ELR (cell line): ENCODE data around the gene MAST4.

Experiments used
- DNase-seq: peaks from one replicate; pipeline ENCODE4 v3.0.0-alpha.2; 2015; ENCODE audit warnings: low read depth

Gene MAST4

GRCh38 chr5:66595756-66596635 is at the start of gene MAST4:
TSS of gene MAST4 (plus strand) at chr5:66596393. CDS start at chr5:66596656, 263 bp downstream.
- peak; percentile 80 for DNase-seq

GRCh38 chr5:66546541-66546940 is 49.7 kb upstream of the MAST4 start:
- DNase-seq: no peak

GRCh38 chr5:66551338-66551737 is 44.9 kb upstream of the MAST4 start:
- no peak for DNase-seq

DNA sequence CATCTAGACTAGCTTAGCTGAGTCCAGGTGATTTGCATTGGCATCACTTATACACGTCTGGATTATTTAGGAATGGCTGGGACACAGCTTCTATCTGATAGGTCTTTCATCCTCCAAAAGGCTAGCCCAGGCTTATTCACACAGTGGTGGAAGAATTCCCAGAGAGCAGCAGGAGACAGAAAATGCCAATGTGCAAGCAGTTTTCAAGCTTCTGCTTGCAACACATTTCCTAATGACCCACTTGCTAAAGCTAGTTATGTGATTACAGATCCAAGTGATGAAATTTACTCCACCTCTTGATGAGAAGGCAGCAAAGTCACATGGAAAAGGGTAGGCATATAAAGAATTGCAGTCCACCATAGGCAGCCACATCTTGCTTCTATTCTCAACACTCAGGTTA is 44.2 kb upstream of the MAST4 start:
- no peak for DNase-seq

DNA sequence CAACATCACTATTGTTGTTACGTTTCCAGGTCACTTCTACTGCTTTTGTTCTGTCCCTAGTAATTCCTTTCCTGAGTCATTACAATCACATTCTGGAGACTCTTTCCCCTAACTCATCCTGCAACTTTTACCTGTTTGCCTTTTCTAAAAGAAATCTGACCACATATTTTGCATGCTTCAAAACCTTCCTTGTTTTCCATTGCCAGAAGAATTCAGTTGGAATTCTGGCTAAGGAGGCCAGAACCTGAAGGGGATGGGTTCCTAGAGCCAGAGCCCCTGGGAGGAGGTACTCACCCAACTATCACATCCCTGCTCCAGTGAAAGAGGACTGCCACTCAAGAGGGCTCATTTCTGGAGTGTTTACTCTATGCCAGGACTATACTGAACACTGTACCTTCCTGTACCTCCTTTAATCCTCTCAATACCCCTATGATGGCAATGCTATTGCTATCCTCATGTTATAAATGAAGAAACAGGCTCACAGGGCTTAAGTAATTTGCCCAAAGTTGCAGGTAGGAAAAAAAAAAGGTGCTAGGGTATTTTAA is 42.8 kb upstream of the MAST4 start:
- DNase-seq: no peak

DNA sequence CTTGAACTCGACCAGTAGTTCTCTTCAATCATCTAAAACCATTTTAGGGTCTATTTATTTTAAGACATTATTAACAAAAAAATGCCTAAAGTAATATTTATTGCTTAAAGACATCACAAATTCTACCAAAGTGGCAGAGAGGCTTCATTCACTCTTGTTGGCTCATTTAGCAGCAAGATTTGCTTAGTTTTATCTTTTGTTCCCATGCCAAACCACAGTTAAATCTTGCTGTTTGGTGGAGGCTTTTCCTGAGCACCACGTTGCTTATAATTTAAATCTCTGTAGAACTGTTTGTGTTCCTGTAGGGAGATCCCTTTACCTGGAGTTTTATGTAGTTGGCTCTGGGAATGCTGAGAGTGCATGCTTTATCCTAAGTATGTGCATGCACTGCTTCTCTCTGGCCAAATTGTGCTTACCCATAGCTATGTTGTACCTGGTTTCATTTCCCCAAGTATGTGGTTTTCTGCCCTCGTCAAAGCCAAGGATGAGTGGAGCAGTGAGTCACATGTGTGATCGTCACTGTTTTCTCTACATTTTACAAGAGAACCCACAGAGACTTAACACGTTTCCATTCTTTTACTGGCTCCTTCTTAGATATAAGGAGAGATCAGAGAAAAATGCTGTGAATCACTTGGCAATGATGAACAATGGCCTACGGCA is 42.1 kb upstream of the MAST4 start:
- DNase-seq: peak; percentile 78

DNA sequence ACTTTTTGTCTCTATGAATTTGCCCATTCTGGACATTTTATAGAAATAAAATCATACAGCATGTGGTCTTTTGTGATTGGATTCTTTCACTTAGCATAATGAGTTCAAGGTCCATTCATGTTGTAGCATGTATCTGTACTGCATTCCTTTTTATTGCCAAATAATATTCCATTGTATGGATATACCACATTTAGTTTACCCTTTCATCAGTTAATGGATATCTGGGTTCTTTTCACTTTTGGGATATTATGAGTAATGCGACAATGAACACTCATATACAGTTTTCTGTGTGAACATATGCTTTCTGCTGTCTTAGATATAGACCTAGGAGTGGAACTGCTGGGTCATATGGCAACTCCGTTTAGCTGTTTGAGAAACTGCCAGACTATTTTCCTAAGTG is 41.3 kb upstream of the MAST4 start:
- no peak for DNase-seq

GRCh38 chr5:66558560-66558959 is 37.6 kb upstream of the MAST4 start:
- DNase-seq: no peak

DNA sequence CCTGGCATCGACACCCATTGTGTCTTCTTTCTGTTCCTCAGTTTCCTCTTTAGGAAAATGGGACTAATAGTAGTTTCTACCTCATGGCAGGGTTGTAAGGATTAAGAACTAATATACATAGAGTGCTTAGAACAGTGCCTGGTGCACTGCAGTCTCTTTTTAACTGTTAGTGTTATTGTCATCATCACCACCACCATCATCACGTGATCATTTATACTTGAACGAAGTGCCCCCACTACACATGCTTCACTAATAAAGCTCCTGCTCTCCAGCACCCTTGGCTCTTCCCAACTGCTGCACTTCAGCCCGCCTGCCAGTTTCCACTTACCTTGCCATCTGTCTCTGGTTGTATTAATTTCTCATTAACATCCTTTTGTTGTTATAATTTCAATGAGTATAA is 35.8 kb upstream of the MAST4 start:
- no peak for DNase-seq

DNA sequence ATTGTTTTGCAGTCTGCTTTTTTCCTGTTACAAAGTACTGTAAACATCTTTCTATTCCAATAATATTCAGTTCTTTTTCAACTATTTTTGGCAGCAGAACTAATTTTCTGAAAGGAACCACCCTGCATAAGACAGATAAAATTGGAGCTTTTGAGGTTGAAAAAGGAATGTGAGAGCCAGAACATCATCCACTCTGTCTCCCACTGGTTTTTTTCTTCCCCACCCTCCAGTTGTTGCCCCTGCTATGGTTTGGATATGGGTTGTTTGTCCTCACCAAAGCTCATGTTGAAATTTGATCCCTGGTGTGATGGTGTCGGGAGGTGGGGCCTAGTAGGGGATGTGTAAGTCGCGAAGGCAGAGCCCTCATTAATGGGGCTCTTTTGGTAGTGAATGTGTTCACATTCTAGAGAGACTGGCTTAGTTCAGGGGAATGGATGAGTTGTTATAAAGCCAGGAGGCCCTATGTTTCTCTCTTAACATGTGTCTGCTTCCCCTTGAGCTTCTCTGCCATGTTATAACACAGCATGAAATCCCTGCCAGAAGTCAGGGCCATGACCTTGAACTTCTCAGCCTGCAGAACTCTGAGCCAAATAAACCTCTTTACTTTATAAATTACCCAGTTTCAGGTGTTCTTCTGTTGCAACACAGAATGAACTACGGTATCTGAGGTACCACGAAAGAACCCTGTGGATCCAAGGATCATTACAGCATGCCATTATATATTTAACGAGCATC is 34.8 kb upstream of the MAST4 start:
- DNase-seq: no peak

GRCh38 chr5:66565878-66566277 is 30.3 kb upstream of the MAST4 start:
- DNase-seq: peak; percentile 12

GRCh38 chr5:66567474-66567873 is 28.7 kb upstream of the MAST4 start:
- DNase-seq: no peak

DNA sequence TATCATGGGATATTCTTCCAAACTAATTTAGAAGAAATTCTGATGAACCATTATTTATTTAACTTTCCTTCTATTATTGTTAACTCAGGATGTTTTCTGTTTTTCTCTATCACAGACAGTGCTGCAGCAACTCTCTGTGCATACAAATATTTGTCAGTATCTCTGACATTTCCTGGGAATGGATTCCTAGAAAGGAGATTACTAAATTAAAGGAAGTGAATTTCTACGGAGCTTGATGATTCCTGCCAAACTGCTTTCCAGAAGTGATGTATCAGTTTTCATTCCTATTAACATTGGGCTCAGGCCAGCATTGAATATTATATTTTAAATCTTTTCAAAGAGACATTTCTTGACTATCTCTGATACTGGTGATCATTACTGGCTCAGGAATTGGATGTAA is 26.0 kb upstream of the MAST4 start:
- no peak for DNase-seq

GRCh38 chr5:66573733-66574132 is 22.5 kb upstream of the MAST4 start:
- DNase-seq: no peak

DNA sequence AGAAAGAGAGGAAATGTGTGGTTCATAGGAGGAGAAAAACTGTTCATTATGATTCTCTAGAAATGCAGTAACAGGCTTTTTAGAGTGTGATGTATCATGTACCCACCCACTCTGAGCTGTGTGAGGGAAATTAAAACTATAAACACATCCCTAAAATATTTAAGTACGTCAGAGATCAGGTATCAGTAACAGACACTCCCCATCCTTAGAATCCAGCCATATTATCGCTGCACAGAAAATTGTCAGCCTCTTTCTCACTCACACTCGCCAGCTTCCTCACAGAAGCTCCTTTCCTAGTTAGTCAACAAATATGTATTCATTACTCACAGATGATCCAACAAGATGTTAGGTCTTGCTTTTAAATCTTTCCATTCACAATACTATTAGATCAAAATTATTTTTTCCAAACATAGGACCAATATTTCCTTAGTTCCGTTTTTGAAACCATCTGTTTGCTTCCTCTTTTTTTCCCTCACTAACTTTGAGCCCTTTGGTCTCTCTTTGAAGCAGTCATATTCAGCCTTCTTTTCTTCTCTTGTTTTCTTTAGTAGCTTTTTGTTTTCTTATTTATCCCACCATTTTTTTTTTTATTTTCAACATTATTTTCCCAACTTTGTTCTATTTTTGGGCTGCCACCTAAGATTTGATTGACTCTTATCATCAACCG is 13.6 kb upstream of the MAST4 start:
- peak; percentile 74 for DNase-seq

DNA sequence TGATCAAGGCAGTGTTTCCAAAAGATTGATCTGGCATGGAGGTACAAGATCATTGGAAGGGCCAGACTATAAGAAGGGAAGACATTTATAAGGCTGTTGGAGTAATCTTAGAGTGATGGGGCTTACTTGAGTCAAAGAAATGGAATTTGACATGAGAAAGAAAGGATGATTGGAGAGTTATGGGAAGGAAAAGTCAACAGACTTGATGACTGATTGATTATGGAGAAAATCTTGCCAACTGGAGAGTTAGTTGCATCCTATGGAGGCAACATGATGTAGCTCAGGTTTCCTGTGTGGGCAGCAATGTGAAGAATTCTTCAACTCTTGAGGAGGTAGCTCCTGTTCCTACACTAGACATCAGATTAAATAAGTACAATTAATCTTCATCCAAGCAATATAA is 10.9 kb upstream of the MAST4 start:
- no peak for DNase-seq

DNA sequence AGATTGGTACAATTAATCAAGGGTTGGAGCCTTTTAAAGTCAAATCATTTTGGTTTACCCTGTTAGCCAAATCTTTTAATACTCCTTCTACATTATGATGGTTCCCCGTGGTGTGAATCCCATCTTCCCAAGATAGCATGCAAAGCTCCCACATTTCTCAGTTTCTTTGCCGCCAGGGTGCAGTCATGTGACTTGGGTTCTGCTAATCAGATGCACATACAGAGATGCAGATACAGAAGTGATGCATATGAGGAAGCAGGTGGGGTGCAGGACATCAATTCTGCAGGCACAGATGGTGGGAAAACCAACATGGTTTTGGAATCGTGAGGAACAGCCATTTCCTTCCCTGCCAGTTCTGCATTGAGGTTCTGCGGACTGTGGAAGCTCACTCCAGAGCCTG is 8.4 kb upstream of the MAST4 start:
- DNase-seq: no peak

DNA sequence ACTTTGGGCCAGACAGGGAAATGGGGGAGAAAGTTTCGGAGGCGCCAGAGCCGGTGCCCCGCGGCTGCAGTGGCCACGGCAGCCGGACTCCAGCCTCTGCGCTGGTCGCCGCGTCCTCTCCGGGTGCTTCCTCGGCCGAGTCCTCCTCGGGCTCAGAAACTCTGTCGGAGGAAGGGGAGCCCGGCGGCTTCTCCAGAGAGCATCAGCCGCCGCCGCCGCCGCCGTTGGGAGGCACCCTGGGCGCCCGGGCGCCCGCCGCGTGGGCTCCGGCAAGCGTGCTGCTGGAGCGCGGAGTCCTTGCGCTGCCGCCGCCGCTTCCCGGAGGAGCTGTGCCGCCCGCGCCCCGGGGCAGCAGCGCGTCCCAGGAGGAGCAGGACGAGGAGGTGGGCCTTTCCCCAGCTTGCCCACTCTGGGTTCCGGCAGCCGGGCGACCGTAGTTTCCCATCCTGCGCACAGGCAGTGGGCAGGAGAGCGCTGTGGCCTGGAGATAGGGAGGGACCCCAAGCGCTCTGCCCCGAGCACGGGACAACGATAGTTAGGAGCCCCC is 516 bp downstream of the MAST4 start:
- peak; percentile 17 for DNase-seq

- peak; percentile 11 for DNase-seq
Observed at GRCh38 chr5:66597183-66597757, 1.1 kb downstream of the MAST4 start.

DNA sequence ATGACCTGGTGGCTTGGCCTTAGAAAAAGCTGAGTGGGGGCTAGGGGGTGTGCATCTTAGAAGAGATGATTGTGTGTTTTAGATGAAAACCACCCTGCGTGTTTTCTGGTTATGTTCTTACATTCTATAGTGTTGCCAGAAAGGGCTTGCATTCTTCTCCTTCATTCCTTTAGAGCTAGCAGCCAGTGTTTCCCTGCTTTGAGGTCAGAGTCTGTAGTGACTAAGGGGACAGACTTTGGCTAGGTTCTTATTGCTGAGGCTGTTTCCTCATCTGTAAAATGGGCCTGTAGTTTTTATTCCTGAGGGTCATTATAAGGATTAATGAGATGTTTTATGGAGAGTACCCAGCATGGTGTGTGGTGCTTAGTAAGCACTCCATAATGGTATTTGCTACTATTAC is 6.4 kb downstream of the MAST4 start:
- DNase-seq: no peak

DNA sequence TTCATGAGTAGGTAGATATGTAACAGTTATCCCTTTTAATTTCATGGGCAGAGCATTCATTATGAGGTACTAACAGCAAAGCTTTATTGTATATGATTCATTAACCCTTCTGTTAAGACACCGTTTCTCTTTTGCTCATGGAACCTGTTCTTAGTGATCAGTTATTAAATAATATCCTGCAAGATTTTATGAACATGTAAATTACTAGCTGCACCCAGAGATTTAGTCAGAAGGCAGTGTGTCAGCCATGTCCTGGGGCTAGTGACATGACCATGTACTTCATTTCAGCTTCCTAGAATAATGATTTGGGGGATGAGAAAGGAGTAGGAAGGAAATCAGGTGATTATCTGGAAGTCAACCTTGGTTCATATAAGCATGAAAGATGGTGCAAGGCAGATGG is 7.0 kb downstream of the MAST4 start:
- DNase-seq: no peak
